Prostate gland (tissue), 2 donors: Measurements from ENCODE around the gene ALDH18A1. TPM values are rescaled to one million over a fixed set of nuclear protein-coding genes. Genes with fewer than 3 reads are reported as not detected.

Experiments
- DNase-seq: peaks from one replicate; pipeline ENCODE4 v3.0.0-alpha.2; 2019; ENCODE audit warnings: low spot score
- H3K27ac ChIP-seq, 2 donors: fragments of 200-600 bp; sonication (generic); 2 replicates each; pipeline ENCODE4 v1.5.1; 2017 to 2019
- H3K27me3 ChIP-seq: fragments of 200-600 bp; sonication (generic); replicated peaks from 2 replicates; pipeline ENCODE4 v1.5.1; 2019; ENCODE audit not compliant: insufficient read depth
- H3K36me3 ChIP-seq, 2 donors: fragments of 200-600 bp; sonication (generic); 1 replicate in 1 of 2; 2 replicates in 1 of 2; pipeline versions ENCODE4 v1.5.1 to v1.8.1; 2017 to 2019
- H3K4me1 ChIP-seq: fragments of 200-600 bp; sonication (generic); replicated peaks from 2 replicates; pipeline ENCODE4 v1.5.1; 2019
- H3K4me3 ChIP-seq, 2 donors: fragments of 200-600 bp; sonication (generic); 2 replicates each; pipeline ENCODE4 v1.5.1; 2017 to 2019
- H3K9me3 ChIP-seq: fragments of 200-600 bp; sonication (generic); 2 replicates; pipeline ENCODE4 v1.5.1; 2017
- CTCF ChIP-seq, 4 experiments: fragments of 200-600 bp in 2 of 4; fragments of 450-650 bp in 2 of 4; sonication (generic) in 2 of 4; IDR thresholded peaks; 1 replicate in 3 of 4; 2 replicates in 1 of 4; pipeline ENCODE4 v1.5.1; 2016 to 2019; ENCODE audit warnings: antibody characterized with exemption in 4 of 4, mild to moderate bottlenecking in 2 of 4, moderate library complexity in 2 of 4
- POLR2A ChIP-seq: fragments of 450-650 bp; IDR thresholded peaks from one replicate; pipeline ENCODE4 v1.6.1; 2016; ENCODE audit warnings: antibody characterized with exemption, mild to moderate bottlenecking
- POLR2AphosphoS5 ChIP-seq: sonication (generic); formaldehyde crosslinking; IDR thresholded peaks from one replicate; pipeline ENCODE4 v1.6.1; 2017; ENCODE audit warnings: antibody characterized with exemption
- WGBS: methylation state at CpG from one replicate; pipeline ENCODE4 v1.1.5; 2018; 5-methylcytosine and 5-hydroxymethylcytosine counted together
- intact Hi-C: fragments of 100-400 bp; cut with DNase I; formaldehyde crosslinking; loops from one replicate; pipeline ENCODE4 v1.14.2; 2022
- total RNA-seq, 2 donors: library from RNA; depleted of rRNA; stranded (reverse); fragments of >200 nt; gene quantifications; one replicate each; pipeline ENCODE4 v1.1.0, GENCODE V29; 2016

The ALDH18A1 gene
- total RNA-seq, 2 donors from 2014 or later: 33.7 to 55.1 TPM

DNA sequence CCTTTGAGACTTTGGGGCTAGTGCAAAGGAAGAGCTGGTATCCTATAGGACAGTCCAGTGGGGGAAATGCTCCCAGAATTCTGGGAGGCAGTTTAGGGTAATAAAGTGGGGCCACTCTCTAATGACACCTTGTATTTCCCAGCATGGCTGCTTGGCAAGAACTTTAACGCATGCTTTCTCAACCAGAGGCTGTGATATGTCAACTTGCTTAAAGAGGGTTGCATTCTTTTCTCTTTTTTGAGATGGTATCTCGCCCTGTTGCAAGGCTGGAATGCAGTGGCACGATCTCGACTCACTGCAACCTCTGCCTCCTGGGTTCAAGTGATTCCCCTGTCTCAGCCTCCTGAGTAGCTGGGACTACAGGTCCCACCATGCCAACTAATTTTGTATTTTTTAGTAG lies 38.4 kb downstream of the ALDH18A1 start:
- H3K27ac ChIP-seq: no peak overlapping the region
- intact Hi-C loops: no loop called here
- DNase-seq: no peak
- no peaks in the 10 kb centered on the region for H3K27me3 ChIP-seq
- TF ChIP-seq CTCF (IDR thresholded peaks at IDR 0.05) (no peak), POLR2A (no peak), POLR2AphosphoS5 (no peak)
- no peaks in the 10 kb centered on the region for H3K9me3 ChIP-seq
- no peaks in the 10 kb centered on the region for H3K36me3 ChIP-seq
- no peaks in the 10 kb centered on the region for H3K4me1 ChIP-seq
- no peak overlapping the region for H3K4me3 ChIP-seq
- WGBS: 40% methylated on average over 4 of the region's 4 CpGs

GRCh38 chr10:95616446-95616845 lies 40.1 kb downstream of the ALDH18A1 start:
- no peak overlapping the region for H3K4me3 ChIP-seq
- H3K36me3 ChIP-seq: peaks cover 0 to 4% of the 10 kb centered on the region in 2 donors
- 80% methylated on average over 4 of the region's 4 CpGs for WGBS
- no peak for DNase-seq
- intact Hi-C loops: no loop called here
- no peak for TF ChIP-seq POLR2AphosphoS5
- TF ChIP-seq CTCF (IDR thresholded peaks at IDR 0.05): no peak
- H3K27ac ChIP-seq: no peak overlapping the region
- H3K9me3 ChIP-seq: no peaks in the 10 kb centered on the region
- H3K4me1 ChIP-seq: no peaks in the 10 kb centered on the region
- H3K27me3 ChIP-seq: no peaks in the 10 kb centered on the region

GRCh38 chr10:95613330-95613729 lies 43.2 kb downstream of the ALDH18A1 start:
- H3K36me3 ChIP-seq: peaks cover 5 to 15% of the 10 kb centered on the region in 2 donors
- H3K27ac ChIP-seq: no peak overlapping the region
- H3K4me3 ChIP-seq: no peak overlapping the region
- H3K27me3 ChIP-seq: no peaks in the 10 kb centered on the region
- H3K4me1 ChIP-seq: no peaks in the 10 kb centered on the region
- intact Hi-C loops: no loop called here
- no peak for TF ChIP-seq POLR2AphosphoS5
- no peak for TF ChIP-seq POLR2A
- no peaks in the 10 kb centered on the region for H3K9me3 ChIP-seq
- WGBS: 76% methylated on average over 2 of the region's 2 CpGs
- DNase-seq: no peak

- intact Hi-C loops: no loop called here
- H3K9me3 ChIP-seq: no peaks in the 10 kb centered on the region
- no peak overlapping the region for H3K4me3 ChIP-seq
- peaks cover 5 to 15% of the 10 kb centered on the region in 2 donors for H3K36me3 ChIP-seq
- TF ChIP-seq POLR2A (no peak), CTCF (IDR thresholded peaks at IDR 0.05) (no peak), POLR2AphosphoS5 (no peak)
- DNase-seq: no peak
- WGBS: 84% methylated on average over 3 of the region's 3 CpGs
- no peaks in the 10 kb centered on the region for H3K4me1 ChIP-seq
- H3K27ac ChIP-seq: no peak overlapping the region
- H3K27me3 ChIP-seq: no peaks in the 10 kb centered on the region
Measured at GRCh38 chr10:95610727-95611126, 45.8 kb downstream of the ALDH18A1 start.

DNA sequence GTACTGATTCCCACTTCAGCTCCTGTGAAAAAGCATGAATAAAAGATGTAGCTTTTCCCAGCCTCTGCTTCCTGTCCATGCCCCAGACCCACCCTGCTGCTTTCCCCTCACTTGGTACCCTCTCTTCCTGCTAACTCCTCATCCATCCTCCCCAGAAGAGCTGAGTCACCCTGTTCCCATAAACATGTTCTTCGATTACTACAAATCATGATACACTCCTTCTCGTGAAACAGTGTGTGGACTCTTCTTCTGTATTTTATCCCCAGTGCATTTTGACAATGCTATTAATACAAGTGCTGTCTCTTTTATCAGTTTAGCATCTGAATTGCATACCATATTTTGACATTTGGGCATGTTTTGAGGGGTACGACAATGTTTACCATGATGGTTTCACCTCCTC lies 49.6 kb downstream of the ALDH18A1 start:
- intact Hi-C loops: loop anchor here (10.0 kb wide), 1 partner anchor 102 kb away; no protein-coding TSS in a partner anchor

More for the DNA sequence above, 49.6 kb downstream of the ALDH18A1 start:
- peak overlapping the region; percentile 6 to 69 for H3K27ac ChIP-seq
- WGBS: 50% methylated on average over 3 of the region's 3 CpGs
- TF ChIP-seq POLR2A (no peak), POLR2AphosphoS5 (no peak), CTCF (IDR thresholded peaks at IDR 0.05) (no peak)
- H3K36me3 ChIP-seq: peaks cover 5 to 11% of the 10 kb centered on the region in 2 donors
- H3K9me3 ChIP-seq: no peaks in the 10 kb centered on the region
- no peak for DNase-seq
- H3K4me3 ChIP-seq: no peak overlapping the region
- H3K27me3 ChIP-seq: no peaks in the 10 kb centered on the region
- no peaks in the 10 kb centered on the region for H3K4me1 ChIP-seq
